Stimulated activated naive CD8-positive, alpha-beta T cell treated with anti-CD3 and anti-CD28 coated beads, Interleukin-15, amount 100 ng/mL, for 72 hours (primary cell): ENCODE measurements around the gene TMEM131L.

Experiments used
- ATAC-seq: fragments of 150-1000 bp; cut with Tn5 transposase; 2 replicates; pipeline ENCODE4 v1.10.0; 2021; ENCODE audit warnings: mild to moderate bottlenecking, moderate library complexity
- DNase-seq, 2 donors: peaks; one replicate each; pipeline ENCODE4 v3.0.0; 2021 to 2022
- H3K27ac Mint-ChIP-seq, 2 donors: one replicate each; pipeline ENCODE4 v1.8.0; 2022; ENCODE audit warnings: mild to moderate bottlenecking in 2 of 2, mixed read lengths in 2 of 2, moderate library complexity in 2 of 2
- H3K27me3 Mint-ChIP-seq: one replicate; pipeline ENCODE4 v1.8.0; 2022; ENCODE audit warnings: mixed read lengths
- H3K4me1 Mint-ChIP-seq: one replicate; pipeline ENCODE4 v1.8.0; 2022; ENCODE audit warnings: mild to moderate bottlenecking, mixed read lengths
- H3K4me3 Mint-ChIP-seq, 2 donors: one replicate each; pipeline ENCODE4 v1.8.0; 2022; ENCODE audit warnings: mild to moderate bottlenecking in 2 of 2, mixed read lengths in 2 of 2, moderate library complexity in 1 of 2
- H3K9me3 Mint-ChIP-seq, 2 donors: one replicate each; pipeline ENCODE4 v1.8.0; 2022; ENCODE audit warnings: mixed read lengths in 2 of 2

TMEM131L gene

GRCh38 chr4:153684182-153684970 lies 218.2 kb downstream of the TMEM131L start, which contains the start of gene TLR2:
TSS of gene TLR2 (plus strand) at chr4:153684280. CDS start at chr4:153702908, 18,628 bp downstream.
- DNase-seq: peak; percentile 55 to 61
- Mint-ChIP-seq H3K27ac (peak within 1 kb of the TSS in 1 of 2 donors; percentile 89), H3K4me3 (peak within 1 kb of the TSS; percentile 83 to 85), H3K27me3 (peaks cover 37% of the 10 kb centered on the region), H3K4me1 (peaks cover 18% of the 10 kb centered on the region), H3K9me3 (peaks cover 10 to 11% of the 10 kb centered on the region in 2 donors)
- ATAC-seq: peak; percentile 93

- Mint-ChIP-seq H3K4me3 (peak overlapping the region; percentile 83 to 85), H3K27me3 (peaks cover 32% of the 10 kb centered on the region), H3K9me3 (peaks cover 16 to 17% of the 10 kb centered on the region in 2 donors), H3K4me1 (peaks cover 18% of the 10 kb centered on the region), H3K27ac (peak overlapping the region in 1 of 2 donors; percentile 89)
- ATAC-seq (no peak), DNase-seq (no peak)
Measured at GRCh38 chr4:153684971-153685371, 218.8 kb downstream of the TMEM131L start.
